Stomach (tissue), 4 donors: ENCODE results near the gene C12orf43.

Source experiments
- POLR2AphosphoS5 ChIP-seq, 3 donors: sonication (generic); formaldehyde crosslinking; IDR thresholded peaks; one replicate each; pipeline ENCODE4 v1.6.1; 2016; ENCODE audit warnings: antibody characterized with exemption in 3 of 3
- TF ChIP-seq, protein P1 (sequence below), 7 experiments: fragments of 450-650 bp in 4 of 7; fragments of 200-600 bp in 3 of 7; sonication (generic) in 3 of 7; IDR thresholded peaks; one replicate each; pipeline ENCODE4 v1.5.1; 2016 to 2019; ENCODE audit warnings: antibody characterized with exemption in 7 of 7, control low read depth in 2 of 7, mild to moderate bottlenecking in 1 of 7

- TF ChIP-seq, protein P1, sequence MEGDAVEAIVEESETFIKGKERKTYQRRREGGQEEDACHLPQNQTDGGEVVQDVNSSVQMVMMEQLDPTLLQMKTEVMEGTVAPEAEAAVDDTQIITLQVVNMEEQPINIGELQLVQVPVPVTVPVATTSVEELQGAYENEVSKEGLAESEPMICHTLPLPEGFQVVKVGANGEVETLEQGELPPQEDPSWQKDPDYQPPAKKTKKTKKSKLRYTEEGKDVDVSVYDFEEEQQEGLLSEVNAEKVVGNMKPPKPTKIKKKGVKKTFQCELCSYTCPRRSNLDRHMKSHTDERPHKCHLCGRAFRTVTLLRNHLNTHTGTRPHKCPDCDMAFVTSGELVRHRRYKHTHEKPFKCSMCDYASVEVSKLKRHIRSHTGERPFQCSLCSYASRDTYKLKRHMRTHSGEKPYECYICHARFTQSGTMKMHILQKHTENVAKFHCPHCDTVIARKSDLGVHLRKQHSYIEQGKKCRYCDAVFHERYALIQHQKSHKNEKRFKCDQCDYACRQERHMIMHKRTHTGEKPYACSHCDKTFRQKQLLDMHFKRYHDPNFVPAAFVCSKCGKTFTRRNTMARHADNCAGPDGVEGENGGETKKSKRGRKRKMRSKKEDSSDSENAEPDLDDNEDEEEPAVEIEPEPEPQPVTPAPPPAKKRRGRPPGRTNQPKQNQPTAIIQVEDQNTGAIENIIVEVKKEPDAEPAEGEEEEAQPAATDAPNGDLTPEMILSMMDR (IDR thresholded peaks at IDR 0.05), result no peak
- no peak for TF ChIP-seq POLR2AphosphoS5 (IDR thresholded peaks at IDR 0.05)
Observed at GRCh38 chr12:121011820-121012219, 4.5 kb downstream of the C12orf43 start.
